ENCODE results near the gene KRTAP5-6.

GRCh38 chr11:1740786-1741530 lies 44.0 kb downstream of the KRTAP5-6 start:
- TF ChIP-seq CTCF (IDR thresholded peaks at IDR 0.05) (no peak), EP300 (IDR thresholded peaks at IDR 0.05) (no peak), POLR2A (IDR thresholded peaks at IDR 0.05) (no peak)

All from stomach (tissue), 4 donors.